Measurements from ENCODE around the gene ARFGAP3.

ARFGAP3 gene

GRCh38 chr22:42902875-42903510 lies 45.9 kb upstream of the ARFGAP3 start:
- H3K9me3 Mint-ChIP-seq: no peaks in the 10 kb centered on the region
- no peak for DNase-seq
- no peak overlapping the region for H3K4me3 Mint-ChIP-seq
- peak overlapping the region; percentile 39 for H3K27ac Mint-ChIP-seq
- TF ChIP-seq CTCF (IDR thresholded peaks at IDR 0.05): no peak
- no peaks in the 10 kb centered on the region for H3K36me3 Mint-ChIP-seq (ENCODE audit: low read depth)
- peaks cover 64% of the 10 kb centered on the region for H3K4me1 Mint-ChIP-seq
- H3K27me3 Mint-ChIP-seq (ENCODE audit: low read depth, poor library complexity): peaks cover 3% of the 10 kb centered on the region

GRCh38 chr22:42901790-42902508 lies 44.9 kb upstream of the ARFGAP3 start:
- DNase-seq: no peak
- Mint-ChIP-seq H3K36me3 (ENCODE audit: low read depth) (no peaks in the 10 kb centered on the region), H3K9me3 (no peaks in the 10 kb centered on the region), H3K27me3 (ENCODE audit: low read depth, poor library complexity) (peaks cover 7% of the 10 kb centered on the region), H3K4me3 (no peak overlapping the region), H3K4me1 (peaks cover 68% of the 10 kb centered on the region), H3K27ac (peak overlapping the region; percentile 74)
- TF ChIP-seq CTCF (IDR thresholded peaks at IDR 0.05): no peak

- Mint-ChIP-seq H3K4me3 (no peak overlapping the region), H3K27ac (no peak overlapping the region), H3K36me3 (ENCODE audit: low read depth) (no peaks in the 10 kb centered on the region), H3K9me3 (no peaks in the 10 kb centered on the region), H3K4me1 (peaks cover 59% of the 10 kb centered on the region), H3K27me3 (ENCODE audit: low read depth, poor library complexity) (peaks cover 7% of the 10 kb centered on the region)
- no peak for DNase-seq
- TF ChIP-seq CTCF (IDR thresholded peaks at IDR 0.05): no peak
Observed at GRCh38 chr22:42897960-42898359, 40.9 kb upstream of the ARFGAP3 start.

GRCh38 chr22:42895541-42895981 lies 38.5 kb upstream of the ARFGAP3 start:
- H3K4me3 Mint-ChIP-seq: no peak overlapping the region
- TF ChIP-seq CTCF (IDR thresholded peaks at IDR 0.05): no peak
- peak overlapping the region; percentile 46 for H3K27ac Mint-ChIP-seq
- peaks cover 7% of the 10 kb centered on the region for H3K27me3 Mint-ChIP-seq (ENCODE audit: low read depth, poor library complexity)
- no peaks in the 10 kb centered on the region for H3K9me3 Mint-ChIP-seq
- DNase-seq: no peak
- peaks cover 35% of the 10 kb centered on the region for H3K4me1 Mint-ChIP-seq
- H3K36me3 Mint-ChIP-seq (ENCODE audit: low read depth): peaks cover 5% of the 10 kb centered on the region

- Mint-ChIP-seq H3K36me3 (ENCODE audit: low read depth) (peaks cover 5% of the 10 kb centered on the region), H3K27ac (peak overlapping the region; percentile 52), H3K4me3 (no peak overlapping the region), H3K9me3 (no peaks in the 10 kb centered on the region), H3K4me1 (peaks cover 34% of the 10 kb centered on the region), H3K27me3 (ENCODE audit: low read depth, poor library complexity) (peaks cover 6% of the 10 kb centered on the region)
- DNase-seq: no peak
- TF ChIP-seq CTCF (IDR thresholded peaks at IDR 0.05): no peak
Observed at GRCh38 chr22:42895087-42895486, 38.0 kb upstream of the ARFGAP3 start.

All from nephron progenitor cell (in vitro differentiated cells).